ENCODE results near the gene ATP5MG.
"Not testable (repeated sequence)": the region's sequence is repeated elsewhere in the genome, so short reads cannot be mapped to it uniquely, and the experiment has no call there.

ATP5MG gene

GRCh38 chr11:118410055-118410745 is 8.8 kb downstream of the ATP5MG start:
- DNase-seq (ENCODE audit: low read depth in 2 of 2): no peak

GRCh38 chr11:118411530-118411929 is 10.1 kb downstream of the ATP5MG start:
- DNase-seq (ENCODE audit: low read depth in 2 of 2): no peak

- no peak for DNase-seq (ENCODE audit: low read depth in 2 of 2)
Observed at GRCh38 chr11:118412921-118413320, 11.5 kb downstream of the ATP5MG start.

- no peak for DNase-seq (ENCODE audit: low read depth in 2 of 2)
Observed at GRCh38 chr11:118415062-118415738, 13.8 kb downstream of the ATP5MG start.

- no peak for DNase-seq (ENCODE audit: low read depth in 2 of 2)
Observed at GRCh38 chr11:118415739-118416068, 14.3 kb downstream of the ATP5MG start.

- not testable (repeated sequence) for DNase-seq (ENCODE audit: low read depth in 2 of 2)
Observed at GRCh38 chr11:118416900-118417299, 15.5 kb downstream of the ATP5MG start.

GRCh38 chr11:118417801-118418200 is 16.4 kb downstream of the ATP5MG start:
- no peak for DNase-seq (ENCODE audit: low read depth in 2 of 2)

- DNase-seq (ENCODE audit: low read depth in 2 of 2): no peak
Observed at GRCh38 chr11:118418766-118419165, 17.4 kb downstream of the ATP5MG start.

GRCh38 chr11:118427707-118428106 is 26.3 kb downstream of the ATP5MG start:
- DNase-seq (ENCODE audit: low read depth in 2 of 2): no peak

- no peak for DNase-seq (ENCODE audit: low read depth in 2 of 2)
Observed at GRCh38 chr11:118430956-118431355, 29.6 kb downstream of the ATP5MG start.

GRCh38 chr11:118434123-118434552 is 32.7 kb downstream of the ATP5MG start:
- DNase-seq (ENCODE audit: low read depth in 2 of 2): no peak

- DNase-seq (ENCODE audit: low read depth in 2 of 2): peak in 1 of 2 donors; percentile 17
Observed at GRCh38 chr11:118434553-118435289, 33.3 kb downstream of the ATP5MG start.

GRCh38 chr11:118435290-118435892 is 34.0 kb downstream of the ATP5MG start:
- DNase-seq (ENCODE audit: low read depth in 2 of 2): peak in 1 of 2 donors; percentile 28

- DNase-seq (ENCODE audit: low read depth in 2 of 2): peak; percentile 87
Observed at GRCh38 chr11:118435893-118436624, 34.7 kb downstream of the ATP5MG start, which contains the start of gene KMT2A. KMT2A (plus strand) TSS chr11:118436492; CDS start chr11:118436513, 21 bp downstream.

GRCh38 chr11:118436639-118437207 is 35.3 kb downstream of the ATP5MG start:
- peak in 1 of 2 donors; percentile 8 for DNase-seq (ENCODE audit: low read depth in 2 of 2)

GRCh38 chr11:118437208-118438125 is 36.1 kb downstream of the ATP5MG start:
- peak in 1 of 2 donors; percentile 10 for DNase-seq (ENCODE audit: low read depth in 2 of 2)

- peak in 1 of 2 donors; percentile 18 for DNase-seq (ENCODE audit: low read depth in 2 of 2)
Observed at GRCh38 chr11:118438314-118438931, 37.0 kb downstream of the ATP5MG start.

GRCh38 chr11:118439646-118440045 is 38.2 kb downstream of the ATP5MG start:
- no peak for DNase-seq (ENCODE audit: low read depth in 2 of 2)

- no peak for DNase-seq (ENCODE audit: low read depth in 2 of 2)
Observed at GRCh38 chr11:118441770-118442275, 40.4 kb downstream of the ATP5MG start.
